Nucleus accumbens (tissue), 56 donors: ENCODE data around the gene EIF3L.
"Not testable (repeated sequence)": the region's sequence is repeated elsewhere in the genome, so short reads cannot be mapped to it uniquely, and the experiment has no call there.

ENCODE experiments used
- DNase-seq, 56 donors: peaks; one replicate each; lab custom pipeline; 2025; lab: John Stamatoyannopoulos, UW

The EIF3L gene

GRCh38 chr22:37849089-37849751 lies at the start of gene EIF3L:
TSS of gene EIF3L (plus strand) at chr22:37849419. CDS start at chr22:37849450, 31 bp downstream.
- DNase-seq: peak; percentile 38 to 94 (median 88)

- not testable (repeated sequence) for DNase-seq
These were observed 49.2 kb upstream of the EIF3L start for GRCh38 chr22:37799979-37800378.

GRCh38 chr22:37801946-37802309 lies 47.3 kb upstream of the EIF3L start:
- DNase-seq: peak in 17 of 56 donors; percentile 22 to 69 (median 49)

DNA sequence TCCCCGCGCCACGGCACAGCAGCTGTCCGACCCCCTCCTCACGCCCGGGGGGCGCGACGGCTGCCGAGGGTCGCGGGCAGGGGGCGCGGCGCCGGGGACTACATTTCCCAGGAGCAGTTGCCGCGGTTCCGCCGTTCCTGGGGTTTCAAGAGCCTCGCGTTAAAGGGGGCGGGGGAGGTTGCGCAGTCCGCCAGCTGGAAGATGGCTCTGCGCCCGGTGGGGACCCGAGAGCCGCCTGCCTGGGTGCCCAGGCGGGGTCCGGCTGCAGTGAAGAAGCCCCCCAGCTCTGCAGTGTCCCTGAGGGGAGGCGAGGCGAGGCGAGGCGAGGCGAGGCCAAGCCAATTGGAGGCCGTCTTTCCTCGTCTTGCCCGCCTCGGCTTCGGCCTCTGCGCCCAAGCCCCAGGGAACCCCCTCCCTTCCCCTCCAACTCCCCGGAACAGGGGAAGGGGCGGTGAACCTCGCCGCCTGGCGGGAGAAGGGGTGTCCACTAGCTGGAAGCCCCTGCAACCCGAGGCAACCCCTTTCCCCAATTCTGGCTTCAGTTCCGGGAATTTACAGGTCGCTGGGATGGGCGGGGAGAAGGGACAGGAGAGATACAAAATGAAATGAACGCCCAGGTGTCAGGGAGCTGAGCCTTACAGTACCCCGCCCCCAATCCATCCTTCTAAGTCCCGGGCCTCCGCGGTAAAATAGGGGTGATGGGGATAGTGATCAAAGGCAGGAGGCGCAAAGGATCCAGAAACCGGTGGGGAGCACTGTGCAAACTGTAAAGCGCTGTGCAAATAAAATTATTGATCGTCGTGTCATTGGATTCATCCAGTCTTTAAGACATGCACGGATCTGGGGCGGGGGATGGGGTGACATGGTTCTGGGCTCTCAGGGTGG lies 46.7 kb upstream of the EIF3L start:
- peak in 41 of 56 donors; percentile 14 to 82 (median 54) for DNase-seq

- peak in 5 of 56 donors; percentile 14 to 37 (median 27) for DNase-seq
These were observed 46.0 kb upstream of the EIF3L start for GRCh38 chr22:37803195-37803638.

- DNase-seq: no peak
These were observed 45.4 kb upstream of the EIF3L start for GRCh38 chr22:37803639-37804351.

GRCh38 chr22:37804352-37804880 lies 44.8 kb upstream of the EIF3L start:
- DNase-seq: peak in 1 of 56 donors; percentile 32

DNA sequence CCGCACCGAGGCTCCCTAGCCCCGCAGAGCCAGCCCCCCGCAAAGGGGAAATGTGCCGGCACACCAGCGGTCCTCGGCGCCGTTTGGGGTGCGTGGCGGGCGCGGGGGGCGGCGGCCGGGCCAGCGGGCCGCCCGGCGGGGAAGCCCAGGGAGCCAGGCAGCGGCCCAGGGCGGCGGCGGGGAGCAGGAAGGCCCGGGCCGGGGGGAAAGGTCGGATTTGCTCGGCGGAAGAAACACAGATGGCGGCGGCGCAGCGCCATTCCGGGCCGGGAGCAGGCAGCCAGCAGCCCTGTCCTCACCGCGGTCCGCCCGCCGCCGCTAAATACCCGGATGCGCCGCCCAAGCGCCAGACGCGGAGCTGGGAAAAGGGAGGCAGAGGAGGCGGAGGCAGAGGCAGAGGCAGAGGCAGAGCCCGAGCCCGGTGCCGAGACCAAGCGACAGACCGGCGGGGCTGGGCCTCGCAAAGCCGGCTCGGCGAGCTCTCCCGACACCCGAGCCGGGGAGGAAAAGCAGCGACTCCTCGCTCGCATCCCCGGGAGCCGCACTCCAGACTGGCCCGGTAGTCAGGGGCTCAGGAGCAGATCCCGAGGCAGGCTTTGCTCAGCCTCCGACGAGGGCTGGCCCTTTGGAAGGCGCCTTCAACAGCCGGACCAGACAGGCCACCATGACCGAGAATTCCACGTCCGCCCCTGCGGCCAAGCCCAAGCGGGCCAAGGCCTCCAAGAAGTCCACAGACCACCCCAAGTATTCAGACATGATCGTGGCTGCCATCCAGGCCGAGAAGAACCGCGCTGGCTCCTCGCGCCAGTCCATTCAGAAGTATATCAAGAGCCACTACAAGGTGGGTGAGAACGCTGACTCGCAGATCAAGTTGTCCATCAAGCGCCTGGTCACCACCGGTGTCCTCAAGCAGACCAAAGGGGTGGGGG lies 44.1 kb upstream of the EIF3L start:
- peak in 54 of 56 donors; percentile 39 to 91 (median 76) for DNase-seq

DNA sequence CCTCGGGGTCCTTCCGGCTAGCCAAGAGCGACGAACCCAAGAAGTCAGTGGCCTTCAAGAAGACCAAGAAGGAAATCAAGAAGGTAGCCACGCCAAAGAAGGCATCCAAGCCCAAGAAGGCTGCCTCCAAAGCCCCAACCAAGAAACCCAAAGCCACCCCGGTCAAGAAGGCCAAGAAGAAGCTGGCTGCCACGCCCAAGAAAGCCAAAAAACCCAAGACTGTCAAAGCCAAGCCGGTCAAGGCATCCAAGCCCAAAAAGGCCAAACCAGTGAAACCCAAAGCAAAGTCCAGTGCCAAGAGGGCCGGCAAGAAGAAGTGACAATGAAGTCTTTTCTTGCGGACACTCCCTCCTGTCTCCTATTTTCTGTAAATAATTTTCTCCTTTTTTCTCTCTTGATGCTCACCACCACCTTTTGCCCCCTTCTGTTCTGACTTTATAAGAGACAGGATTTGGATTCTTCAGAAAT lies 43.4 kb upstream of the EIF3L start:
- no peak for DNase-seq

- peak in 2 of 56 donors; percentile 5 to 18 for DNase-seq
These were observed 42.5 kb upstream of the EIF3L start for GRCh38 chr22:37806409-37807333.

GRCh38 chr22:37807410-37808293 lies 41.6 kb upstream of the EIF3L start, which contains the start of gene GCAT:
TSS of gene GCAT (plus strand) at chr22:37807934. CDS start at chr22:37807968, 34 bp downstream.
- peak in 55 of 56 donors; percentile 63 to 96 (median 89) for DNase-seq

- DNase-seq: peak in 2 of 56 donors; percentile 37 to 45
These were observed 40.9 kb upstream of the EIF3L start for GRCh38 chr22:37808294-37808657.

GRCh38 chr22:37809672-37810333 lies 39.4 kb upstream of the EIF3L start:
- no peak for DNase-seq

DNA sequence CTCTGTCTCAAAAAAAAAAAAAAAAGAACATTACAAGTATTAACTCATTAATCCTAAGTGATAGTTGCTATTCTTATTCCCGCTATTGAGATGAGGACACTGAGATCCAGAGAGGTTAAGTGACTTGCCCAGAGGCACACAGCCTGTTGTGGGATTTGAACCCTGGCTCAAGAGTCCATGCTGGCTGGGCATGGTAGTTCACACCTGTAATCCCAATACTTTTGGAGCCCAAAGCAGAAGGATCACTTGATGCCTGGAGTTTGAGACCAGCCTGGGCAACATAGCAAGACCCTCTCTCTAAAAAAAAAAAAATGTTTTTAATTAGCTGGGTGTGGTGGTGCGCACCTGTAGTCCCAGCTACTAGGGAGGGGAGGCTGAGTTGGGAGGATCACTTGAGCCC lies 37.4 kb upstream of the EIF3L start:
- DNase-seq: no peak

DNA sequence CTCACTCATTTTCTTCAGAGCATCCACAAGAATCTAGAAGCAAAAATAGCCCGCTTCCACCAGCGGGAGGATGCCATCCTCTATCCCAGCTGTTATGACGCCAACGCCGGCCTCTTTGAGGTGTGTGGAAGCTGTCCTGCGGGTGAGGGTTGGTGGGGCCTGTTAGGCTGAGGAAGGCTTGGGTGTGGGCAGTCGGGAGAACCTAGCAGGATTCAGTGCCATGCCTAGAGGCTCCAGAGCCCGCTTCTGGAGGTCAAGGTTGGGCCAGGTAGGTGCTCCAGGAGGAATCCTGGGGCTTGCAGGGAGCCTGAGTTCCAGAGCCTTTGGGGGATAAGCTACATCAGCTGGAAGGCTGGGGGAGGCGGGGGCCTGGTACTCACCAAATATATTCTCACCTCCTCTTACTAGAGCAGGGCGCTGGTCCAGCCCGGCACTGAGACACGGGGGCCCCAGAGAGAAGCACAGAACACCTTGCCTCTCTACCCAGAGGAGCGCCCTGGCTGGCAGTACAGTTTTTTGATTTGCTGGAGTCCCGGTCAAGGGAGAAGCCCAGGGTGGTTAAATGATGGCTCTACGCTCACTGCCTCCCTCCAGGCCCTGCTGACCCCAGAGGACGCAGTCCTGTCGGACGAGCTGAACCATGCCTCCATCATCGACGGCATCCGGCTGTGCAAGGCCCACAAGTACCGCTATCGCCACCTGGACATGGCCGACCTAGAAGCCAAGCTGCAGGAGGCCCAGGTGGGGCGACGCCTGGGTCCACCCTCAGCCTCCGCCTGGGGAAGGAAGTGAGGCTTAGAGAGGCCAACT lies 36.1 kb upstream of the EIF3L start:
- no peak for DNase-seq

DNA sequence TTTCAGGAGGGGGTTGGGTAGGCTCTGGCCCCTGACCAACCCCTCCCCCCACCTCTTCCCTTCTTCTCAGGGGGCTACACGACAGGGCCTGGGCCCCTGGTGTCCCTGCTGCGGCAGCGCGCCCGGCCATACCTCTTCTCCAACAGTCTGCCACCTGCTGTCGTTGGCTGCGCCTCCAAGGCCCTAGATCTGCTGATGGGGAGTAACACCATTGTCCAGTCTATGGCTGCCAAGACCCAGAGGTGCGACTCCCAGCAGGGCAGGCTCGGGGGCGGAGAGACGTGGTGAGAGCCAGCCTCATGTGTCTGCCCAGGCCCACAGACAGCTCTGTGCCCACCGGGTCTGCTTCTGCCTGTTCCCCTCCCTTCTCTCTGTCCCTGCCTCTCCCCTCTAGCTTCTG lies 33.6 kb upstream of the EIF3L start:
- DNase-seq: no peak
